ENCODE data around the gene TTC22.

DNA sequence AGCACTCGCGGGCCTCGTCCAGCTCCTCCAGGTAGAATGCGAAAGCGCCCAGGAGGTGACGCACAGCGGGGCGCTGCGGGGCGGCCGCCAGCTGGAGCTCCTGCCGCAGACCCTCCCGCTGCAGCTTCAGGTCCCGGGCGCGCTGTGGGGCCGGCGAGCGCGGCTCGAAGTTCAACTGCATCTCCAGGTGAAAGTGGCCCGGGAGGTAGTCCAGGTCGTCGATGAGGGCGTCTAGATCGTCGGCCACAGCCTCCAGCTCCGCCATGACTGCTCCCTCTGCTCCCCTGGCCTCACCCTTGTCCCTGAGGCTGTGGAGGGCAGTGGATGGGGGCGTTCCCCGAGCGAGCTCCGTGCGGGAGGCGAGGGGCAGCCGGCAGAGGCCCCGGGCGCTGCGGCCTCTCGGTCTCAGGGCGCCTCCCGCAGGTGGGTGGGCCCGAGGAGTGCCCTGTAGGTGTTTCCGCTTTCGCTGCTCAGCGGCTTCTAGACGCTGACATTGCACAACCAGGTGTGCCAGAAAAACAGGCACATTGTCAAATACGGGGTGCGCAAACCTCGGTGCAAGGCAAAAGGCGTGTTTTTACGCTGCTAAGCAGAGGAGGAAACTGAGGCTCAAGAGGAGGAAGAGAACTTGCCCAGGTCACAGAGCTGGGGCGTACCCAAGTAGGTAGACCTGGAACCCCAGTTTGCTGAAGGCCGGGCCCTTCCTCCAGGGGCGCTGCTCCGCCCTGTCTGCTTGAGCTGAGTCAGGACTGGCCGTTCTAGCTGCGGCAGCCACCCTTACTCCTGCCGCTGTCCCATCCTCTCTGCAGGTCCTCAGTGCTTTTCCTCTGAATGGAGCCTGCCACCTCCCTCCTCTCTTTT lies at the start of gene TTC22:
- TF ChIP-seq, protein P1, sequence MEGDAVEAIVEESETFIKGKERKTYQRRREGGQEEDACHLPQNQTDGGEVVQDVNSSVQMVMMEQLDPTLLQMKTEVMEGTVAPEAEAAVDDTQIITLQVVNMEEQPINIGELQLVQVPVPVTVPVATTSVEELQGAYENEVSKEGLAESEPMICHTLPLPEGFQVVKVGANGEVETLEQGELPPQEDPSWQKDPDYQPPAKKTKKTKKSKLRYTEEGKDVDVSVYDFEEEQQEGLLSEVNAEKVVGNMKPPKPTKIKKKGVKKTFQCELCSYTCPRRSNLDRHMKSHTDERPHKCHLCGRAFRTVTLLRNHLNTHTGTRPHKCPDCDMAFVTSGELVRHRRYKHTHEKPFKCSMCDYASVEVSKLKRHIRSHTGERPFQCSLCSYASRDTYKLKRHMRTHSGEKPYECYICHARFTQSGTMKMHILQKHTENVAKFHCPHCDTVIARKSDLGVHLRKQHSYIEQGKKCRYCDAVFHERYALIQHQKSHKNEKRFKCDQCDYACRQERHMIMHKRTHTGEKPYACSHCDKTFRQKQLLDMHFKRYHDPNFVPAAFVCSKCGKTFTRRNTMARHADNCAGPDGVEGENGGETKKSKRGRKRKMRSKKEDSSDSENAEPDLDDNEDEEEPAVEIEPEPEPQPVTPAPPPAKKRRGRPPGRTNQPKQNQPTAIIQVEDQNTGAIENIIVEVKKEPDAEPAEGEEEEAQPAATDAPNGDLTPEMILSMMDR (IDR thresholded peaks at IDR 0.05): no peak
- no peak for TF ChIP-seq POLR2A (IDR thresholded peaks at IDR 0.05; ENCODE audit: low read length)
- TF ChIP-seq EHMT2 (IDR thresholded peaks at IDR 0.05; ENCODE audit: low read depth): no peak
- no peak for TF ChIP-seq RCOR1 (IDR thresholded peaks at IDR 0.05; ENCODE audit: low read depth, low read length)
- no peak for TF ChIP-seq CHD4 (IDR thresholded peaks at IDR 0.05; ENCODE audit: borderline replicate concordance)
- TF ChIP-seq FOSL2 (IDR thresholded peaks at IDR 0.05): no peak
- TF ChIP-seq FOSL2 (CRISPR knock-in tag; IDR thresholded peaks at IDR 0.05): no peak
- TF ChIP-seq, protein P2, sequence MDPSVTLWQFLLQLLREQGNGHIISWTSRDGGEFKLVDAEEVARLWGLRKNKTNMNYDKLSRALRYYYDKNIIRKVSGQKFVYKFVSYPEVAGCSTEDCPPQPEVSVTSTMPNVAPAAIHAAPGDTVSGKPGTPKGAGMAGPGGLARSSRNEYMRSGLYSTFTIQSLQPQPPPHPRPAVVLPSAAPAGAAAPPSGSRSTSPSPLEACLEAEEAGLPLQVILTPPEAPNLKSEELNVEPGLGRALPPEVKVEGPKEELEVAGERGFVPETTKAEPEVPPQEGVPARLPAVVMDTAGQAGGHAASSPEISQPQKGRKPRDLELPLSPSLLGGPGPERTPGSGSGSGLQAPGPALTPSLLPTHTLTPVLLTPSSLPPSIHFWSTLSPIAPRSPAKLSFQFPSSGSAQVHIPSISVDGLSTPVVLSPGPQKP (IDR thresholded peaks at IDR 0.05; ENCODE audit: low read depth, low read length): no peak
- TF ChIP-seq, protein P3, sequence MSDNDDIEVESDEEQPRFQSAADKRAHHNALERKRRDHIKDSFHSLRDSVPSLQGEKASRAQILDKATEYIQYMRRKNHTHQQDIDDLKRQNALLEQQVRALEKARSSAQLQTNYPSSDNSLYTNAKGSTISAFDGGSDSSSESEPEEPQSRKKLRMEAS (IDR thresholded peaks at IDR 0.05): no peak
- no peak for TF ChIP-seq PHF8 (IDR thresholded peaks at IDR 0.05; ENCODE audit: borderline replicate concordance, low read depth)
- TF ChIP-seq, protein P4, sequence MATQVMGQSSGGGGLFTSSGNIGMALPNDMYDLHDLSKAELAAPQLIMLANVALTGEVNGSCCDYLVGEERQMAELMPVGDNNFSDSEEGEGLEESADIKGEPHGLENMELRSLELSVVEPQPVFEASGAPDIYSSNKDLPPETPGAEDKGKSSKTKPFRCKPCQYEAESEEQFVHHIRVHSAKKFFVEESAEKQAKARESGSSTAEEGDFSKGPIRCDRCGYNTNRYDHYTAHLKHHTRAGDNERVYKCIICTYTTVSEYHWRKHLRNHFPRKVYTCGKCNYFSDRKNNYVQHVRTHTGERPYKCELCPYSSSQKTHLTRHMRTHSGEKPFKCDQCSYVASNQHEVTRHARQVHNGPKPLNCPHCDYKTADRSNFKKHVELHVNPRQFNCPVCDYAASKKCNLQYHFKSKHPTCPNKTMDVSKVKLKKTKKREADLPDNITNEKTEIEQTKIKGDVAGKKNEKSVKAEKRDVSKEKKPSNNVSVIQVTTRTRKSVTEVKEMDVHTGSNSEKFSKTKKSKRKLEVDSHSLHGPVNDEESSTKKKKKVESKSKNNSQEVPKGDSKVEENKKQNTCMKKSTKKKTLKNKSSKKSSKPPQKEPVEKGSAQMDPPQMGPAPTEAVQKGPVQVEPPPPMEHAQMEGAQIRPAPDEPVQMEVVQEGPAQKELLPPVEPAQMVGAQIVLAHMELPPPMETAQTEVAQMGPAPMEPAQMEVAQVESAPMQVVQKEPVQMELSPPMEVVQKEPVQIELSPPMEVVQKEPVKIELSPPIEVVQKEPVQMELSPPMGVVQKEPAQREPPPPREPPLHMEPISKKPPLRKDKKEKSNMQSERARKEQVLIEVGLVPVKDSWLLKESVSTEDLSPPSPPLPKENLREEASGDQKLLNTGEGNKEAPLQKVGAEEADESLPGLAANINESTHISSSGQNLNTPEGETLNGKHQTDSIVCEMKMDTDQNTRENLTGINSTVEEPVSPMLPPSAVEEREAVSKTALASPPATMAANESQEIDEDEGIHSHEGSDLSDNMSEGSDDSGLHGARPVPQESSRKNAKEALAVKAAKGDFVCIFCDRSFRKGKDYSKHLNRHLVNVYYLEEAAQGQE (IDR thresholded peaks at IDR 0.05): no peak
- TF ChIP-seq EP300 (IDR thresholded peaks at IDR 0.05): no peak
- TF ChIP-seq RNF2 (IDR thresholded peaks at IDR 0.05; ENCODE audit: borderline replicate concordance, low read depth): no peak

Data from A549 (cell line).